ENCODE measurements around the gene LEMD2. TPM values are rescaled to one million over a fixed set of nuclear protein-coding genes. Genes with fewer than 3 reads are reported as not detected.

LEMD2 gene
- total RNA-seq, 1 experiment from 2014 or later, result 34.1 TPM

DNA sequence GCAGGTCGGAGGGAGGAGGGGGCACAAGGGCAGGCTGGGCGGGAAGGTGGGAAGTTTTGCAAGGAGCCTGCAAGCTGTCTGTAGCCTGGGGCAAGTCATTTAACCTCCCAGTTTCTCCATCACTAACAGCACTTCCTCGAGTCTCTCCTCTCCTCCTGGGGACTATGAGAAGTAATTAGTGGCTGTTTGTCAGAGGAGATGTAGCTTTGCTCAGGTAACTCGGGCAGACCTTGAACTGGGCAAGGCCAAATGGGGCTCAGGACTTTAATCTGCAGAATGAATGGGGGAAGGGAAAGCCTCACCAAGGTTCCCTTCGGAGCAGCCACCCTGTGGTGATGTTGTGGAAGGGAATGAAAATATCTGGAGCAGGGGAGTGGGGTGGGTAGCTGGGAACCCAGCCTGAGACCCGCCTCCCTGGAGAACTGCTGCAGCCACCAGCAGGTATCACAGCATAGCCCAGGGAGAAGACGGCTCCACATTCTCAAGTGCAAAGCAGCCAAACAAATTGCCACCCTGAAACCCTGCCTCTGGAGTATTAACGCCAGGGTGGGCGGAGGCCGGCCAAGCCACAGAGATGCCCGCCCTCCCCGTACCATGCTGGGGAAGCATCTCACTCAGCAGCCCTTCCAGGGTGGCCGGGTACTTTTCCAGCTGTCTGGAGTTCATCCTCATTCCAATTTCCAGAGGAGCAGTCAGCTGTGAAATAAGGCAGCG is 6.1 kb upstream of the LEMD2 start:
- peak; percentile 32 for DNase-seq (ENCODE audit: low read depth)

DNA sequence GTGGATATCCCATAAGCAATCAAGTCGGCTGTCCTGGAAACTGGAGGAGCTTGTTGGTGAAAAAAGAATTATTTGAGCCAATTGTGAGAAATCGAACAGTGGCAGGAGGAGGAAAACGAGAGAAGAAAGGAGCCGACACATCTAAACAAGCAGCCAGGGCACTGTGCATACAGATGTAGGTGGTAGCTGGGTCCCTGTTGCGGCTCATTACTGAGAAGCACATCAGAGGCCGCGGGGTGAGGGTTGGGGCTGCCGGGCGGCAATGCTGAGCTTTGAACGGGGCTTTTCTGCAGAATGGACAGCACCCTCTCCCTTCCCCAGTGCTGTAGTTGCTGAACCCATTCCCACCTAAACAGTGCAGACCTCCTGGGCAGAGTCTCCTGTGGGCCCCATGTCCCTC is 4.1 kb upstream of the LEMD2 start:
- DNase-seq (ENCODE audit: low read depth), result no peak

DNA sequence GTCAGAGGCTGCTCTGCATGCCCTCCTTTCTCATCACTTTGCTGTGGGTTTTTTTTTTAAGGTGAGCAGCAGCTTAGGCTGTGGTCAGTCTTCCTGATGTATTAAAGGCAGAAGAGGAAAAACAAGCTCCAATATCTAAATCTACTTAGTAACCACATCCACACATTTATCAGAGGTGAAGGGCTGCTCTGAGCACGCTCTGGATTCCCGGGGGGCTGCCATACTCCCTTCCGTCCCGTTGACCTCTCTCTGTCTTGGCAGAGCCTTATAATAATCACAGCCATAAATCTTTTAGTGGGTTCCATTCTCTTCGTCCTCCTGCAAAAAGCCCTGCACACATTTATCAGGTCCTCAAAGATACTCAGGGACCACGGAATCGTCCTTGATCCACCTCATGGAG is 2.7 kb upstream of the LEMD2 start:
- no peak for DNase-seq (ENCODE audit: low read depth)

DNA sequence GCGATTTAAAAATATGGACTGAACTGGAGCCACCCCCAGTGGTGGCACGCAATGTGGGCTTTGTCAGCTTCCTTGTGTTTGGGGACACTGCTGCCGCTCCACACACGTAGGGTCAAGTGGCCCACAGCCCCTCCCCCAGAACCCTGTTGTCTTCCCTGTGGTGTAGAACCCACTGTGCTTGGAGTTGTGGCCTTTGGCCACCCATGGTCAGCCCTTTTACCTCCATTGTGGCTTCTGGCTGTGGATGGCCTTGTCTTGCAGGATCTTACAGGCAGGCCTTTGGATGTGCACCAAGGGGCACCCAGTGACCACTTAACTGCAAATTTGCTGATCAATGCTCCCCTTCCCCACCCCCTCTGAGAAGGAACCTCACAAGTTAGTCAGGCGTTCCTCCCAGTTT is 2.0 kb upstream of the LEMD2 start:
- no peak for DNase-seq (ENCODE audit: low read depth)

DNA sequence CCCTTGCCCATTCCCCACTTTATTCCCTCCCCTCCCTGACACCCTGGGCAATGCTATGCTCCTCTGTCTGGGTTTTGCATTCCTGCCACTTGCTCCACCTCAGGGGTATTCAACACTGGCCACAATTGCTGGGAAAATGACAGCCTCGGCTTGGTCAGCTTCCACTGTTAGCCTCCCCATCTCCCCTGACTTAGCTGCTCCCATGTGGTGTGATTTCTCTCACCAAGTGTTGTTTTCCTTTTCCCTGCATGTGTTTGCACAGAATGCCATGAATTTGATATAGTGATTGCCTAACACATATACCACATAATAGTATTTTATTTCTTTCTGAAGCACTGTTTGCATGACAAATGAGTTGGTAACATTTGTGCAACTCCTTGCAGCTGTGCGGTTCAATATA is 1.4 kb upstream of the LEMD2 start:
- no peak for DNase-seq (ENCODE audit: low read depth)

DNA sequence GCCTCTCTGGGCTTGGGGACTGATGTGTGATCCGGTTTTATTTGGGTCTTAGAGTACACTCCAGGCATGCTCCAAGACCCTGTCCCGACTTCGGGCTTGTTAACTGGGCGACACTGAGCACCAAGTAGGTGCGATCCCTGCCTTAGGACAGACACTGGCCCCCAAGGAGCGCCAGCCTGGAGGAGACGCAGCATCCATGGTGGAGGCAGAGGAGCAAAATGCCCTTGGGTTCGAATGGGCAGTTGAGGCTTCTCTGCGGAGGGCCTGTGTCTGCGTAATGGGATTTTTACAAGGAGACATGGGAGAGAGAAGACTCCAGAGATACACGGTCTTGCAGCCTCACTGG is 593 bp upstream of the LEMD2 start:
- no peak for DNase-seq (ENCODE audit: low read depth)

DNA sequence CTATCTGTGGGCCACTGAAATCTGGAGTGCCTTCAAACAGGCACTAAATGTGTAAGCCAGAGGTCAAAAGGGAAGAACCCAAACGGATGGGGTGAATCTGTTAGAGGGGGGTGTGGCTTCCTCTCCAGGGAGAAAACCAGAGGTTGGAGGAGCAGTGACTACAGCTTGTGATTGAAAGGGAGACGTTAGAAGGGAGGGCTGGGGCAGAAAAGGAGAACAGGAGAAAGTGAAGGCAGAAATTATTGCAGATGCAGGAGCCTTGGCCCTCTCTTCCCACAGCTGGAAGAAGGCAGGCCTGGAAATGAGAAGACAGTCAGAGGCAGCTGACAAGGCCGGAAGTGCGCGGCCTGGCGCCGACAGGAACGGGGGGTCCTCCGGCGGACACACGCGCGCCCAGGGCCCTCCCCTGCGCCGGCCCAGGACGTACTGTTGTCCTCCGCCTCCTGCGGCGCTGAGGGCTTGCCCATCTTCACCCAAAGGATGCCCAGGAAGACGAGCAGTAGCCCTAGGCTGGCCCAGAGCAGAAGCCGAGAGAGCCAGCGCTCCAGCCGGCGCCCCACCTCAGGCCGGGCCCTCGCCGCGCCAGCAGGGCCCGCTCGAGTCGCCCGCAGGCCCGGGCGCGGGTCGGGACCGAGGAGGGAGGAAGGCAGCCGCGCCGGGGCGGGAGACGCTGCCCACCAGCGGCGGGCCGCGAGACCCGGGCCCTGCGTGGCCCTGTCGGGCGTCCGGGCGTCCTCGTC is 806 bp downstream of the LEMD2 start:
- peak; percentile 86 for DNase-seq (ENCODE audit: low read depth)

DNA sequence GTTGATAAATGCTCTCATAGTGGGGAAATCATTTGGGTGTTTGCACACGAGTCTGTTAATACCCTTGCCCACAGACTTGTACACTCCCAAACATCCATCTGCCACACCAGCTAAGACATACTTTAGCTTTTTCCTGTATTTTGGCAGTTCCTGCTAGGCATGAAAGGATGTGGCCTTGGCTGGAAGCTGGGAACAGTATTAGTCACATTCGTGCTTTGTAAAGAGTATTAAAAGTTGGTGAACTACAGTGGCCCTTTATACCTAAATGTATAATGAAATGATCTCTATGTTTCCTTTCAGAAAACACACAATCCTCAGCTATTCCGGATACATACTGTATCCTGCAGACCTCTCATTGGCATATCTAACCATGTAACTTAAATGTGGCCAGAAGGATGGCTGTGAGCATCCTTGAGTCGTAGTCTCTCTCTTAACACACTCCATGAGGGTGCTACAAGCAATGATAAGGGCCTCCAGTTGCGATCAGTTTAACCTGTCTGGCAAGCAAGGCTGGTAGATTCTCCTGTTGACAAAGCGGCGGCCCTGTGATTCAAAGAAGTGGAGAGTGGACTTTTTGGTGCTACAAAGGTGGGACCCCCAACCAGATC is 1.5 kb downstream of the LEMD2 start:
- peak; percentile 67 for DNase-seq (ENCODE audit: low read depth)

DNA sequence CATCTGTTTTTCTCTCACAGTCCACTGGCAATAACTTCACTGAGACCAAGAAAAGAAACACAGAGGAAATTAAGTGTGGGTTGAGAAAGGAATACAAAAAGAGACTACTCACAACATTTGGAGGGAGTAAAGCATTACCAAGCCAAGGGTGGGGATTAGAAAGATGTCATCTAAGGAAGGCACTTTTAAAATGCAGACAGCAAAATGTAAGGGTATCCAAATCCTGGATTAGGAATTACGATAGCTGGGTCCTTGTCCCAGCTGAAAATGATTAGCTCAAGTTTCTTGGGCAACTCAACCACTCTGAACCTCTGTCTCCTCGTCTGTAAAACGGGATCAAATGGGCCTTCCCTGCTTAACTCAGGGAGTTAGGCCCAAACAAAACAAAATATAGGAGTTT is 2.2 kb downstream of the LEMD2 start:
- DNase-seq (ENCODE audit: low read depth), result no peak

DNA sequence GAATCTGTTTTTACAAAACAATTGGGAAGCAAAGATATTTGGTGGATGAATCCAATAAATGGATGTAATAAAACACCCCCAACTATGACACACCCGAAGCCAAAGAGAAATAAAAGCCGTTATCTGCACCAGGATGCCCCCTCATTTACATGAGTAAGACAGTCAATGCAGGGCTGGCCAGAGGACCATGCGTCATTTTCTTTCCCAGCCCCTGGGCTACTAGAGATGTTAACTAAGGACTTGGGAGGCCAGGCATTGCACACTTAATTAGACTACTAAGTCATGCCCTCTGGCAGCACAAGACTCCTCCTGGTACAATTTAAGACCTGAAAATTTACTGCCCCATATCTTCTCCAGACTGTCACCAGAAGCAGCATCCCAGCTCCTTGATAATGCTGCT is 3.2 kb downstream of the LEMD2 start:
- peak; percentile 94 for DNase-seq (ENCODE audit: low read depth)

DNA sequence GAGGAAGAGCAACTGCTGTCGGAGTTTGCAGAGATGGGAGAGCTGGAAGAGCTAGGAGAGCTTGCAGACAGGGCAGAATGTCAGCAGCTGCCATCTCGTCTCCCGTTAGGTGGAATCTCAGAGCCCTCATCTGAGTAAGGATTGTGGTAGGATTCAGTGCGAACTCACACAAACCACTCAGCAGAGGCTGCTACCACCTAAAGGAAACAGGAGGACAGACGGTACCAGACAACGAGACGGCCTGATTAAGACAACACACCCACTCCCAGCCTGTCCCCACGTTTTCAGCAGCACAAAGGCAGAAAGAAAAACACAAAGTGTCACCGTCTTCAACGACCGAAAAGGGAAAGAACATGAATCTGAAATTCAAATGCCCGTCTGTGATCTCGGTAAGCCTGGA is 4.1 kb downstream of the LEMD2 start:
- DNase-seq (ENCODE audit: low read depth), result no peak

DNA sequence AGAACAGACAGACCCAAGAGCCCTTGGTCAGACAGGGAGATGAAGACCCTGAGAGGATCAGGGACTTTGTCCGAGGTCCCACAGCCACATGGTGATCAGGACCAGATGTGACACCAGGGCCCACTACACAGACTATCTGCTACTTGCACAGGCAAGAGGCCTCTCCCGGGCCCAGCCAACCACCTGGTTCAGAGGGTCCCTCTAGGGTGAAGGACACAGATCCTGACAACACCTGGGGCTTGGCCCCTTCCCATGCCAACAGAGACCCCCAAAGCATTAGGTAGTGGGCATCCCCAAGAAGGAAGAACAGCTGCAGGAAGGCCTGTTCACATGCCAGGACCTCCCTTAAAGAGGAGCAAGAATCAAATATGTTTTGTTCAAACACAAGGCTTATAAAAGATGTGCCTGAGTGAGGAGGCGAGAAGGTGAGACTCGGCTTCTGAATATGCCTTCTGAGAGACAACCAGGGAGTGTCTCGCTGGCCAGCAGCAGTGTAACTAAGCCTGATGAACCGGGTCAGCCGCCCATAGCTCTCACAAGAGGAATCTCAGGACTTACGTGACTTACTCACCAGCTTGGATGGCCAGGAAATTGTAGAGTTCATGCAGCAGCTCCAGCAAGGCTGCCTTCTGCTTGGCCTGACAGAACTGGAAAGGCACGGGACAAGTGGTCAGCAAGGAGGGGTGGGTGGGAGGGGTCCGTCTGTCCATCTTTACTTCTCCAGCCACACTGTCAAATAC is 5.0 kb downstream of the LEMD2 start:
- DNase-seq (ENCODE audit: low read depth), result no peak

DNA sequence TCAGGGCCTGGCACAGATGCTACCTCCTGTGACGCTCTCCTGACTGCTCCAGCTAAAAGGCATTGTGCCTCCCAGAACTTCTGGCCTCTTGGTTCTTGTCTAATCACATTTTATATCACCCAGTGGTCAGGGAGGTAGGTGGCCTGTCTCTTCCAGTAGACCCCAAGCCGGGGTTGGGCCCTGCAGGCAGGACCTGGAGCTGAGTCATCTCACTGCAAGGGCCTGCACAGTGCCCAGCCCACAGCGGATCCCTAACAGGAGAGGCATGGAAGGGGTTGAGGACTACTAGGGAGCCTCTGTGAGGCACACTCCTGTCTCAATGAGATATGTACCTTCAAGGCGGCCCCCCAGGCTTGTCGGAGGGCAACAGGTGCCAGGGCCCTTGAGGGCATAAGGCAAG is 6.4 kb downstream of the LEMD2 start:
- peak; percentile 45 for DNase-seq (ENCODE audit: low read depth)

DNA sequence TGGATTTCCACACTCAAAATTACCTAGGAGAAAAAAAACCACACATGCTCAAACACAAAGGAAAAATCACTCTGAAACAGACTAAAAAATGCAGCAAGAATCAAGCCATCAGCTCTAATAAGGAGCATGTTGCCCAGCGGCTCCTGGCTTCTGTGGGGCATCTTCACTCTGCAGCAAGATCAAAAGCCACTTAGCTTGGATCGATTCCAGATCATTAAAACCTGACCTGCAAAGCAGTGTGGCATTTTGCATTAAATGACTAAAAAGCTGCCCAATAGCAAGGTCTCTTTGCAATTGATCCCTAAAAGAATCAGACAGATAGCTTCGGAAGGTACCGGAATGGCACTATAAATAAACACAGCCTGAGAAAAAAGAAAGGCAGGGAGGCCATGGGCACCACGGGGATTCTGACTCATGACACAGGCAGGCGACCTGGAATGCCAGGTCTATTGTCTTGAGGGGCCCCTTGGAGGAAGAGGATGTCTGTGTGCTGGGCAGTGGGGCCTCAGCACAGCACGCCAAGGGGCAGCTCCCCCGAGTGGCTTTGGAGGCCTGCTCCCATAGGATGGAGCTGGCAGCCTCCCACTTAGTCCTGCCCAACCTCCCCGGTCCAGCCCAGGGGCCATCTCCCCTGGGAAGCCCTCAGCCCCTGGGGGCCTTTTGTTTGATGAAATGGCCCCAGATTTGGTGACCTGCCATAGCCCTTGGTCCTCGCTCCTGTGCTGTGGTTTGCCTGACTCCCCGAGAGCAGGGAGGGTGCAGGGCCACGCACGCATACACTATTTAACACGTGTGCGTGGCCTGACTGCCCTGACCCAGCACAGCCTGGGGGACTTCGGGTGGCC is 7.6 kb downstream of the LEMD2 start:
- peak; percentile 96 for DNase-seq (ENCODE audit: low read depth)

DNA sequence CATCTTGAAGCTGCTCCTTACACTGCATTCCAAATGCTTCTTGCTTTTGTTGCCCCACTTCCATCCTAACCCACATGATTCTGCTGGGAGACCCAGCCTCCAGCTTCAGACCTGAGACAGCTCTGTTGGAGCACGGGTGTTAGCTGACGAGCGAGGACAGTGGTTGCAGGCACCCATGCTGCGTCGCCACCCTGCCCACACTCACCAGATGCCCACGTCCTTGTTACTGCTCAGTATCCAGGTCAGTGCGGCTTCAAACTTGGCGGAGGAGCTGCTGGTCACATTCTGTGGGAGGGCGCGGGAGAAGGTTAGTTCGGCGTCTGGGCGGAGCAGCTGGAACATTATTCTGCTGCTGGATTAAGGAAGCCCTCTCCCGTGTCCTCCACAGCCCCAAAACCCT is 9.0 kb downstream of the LEMD2 start:
- no peak for DNase-seq (ENCODE audit: low read depth)

DNA sequence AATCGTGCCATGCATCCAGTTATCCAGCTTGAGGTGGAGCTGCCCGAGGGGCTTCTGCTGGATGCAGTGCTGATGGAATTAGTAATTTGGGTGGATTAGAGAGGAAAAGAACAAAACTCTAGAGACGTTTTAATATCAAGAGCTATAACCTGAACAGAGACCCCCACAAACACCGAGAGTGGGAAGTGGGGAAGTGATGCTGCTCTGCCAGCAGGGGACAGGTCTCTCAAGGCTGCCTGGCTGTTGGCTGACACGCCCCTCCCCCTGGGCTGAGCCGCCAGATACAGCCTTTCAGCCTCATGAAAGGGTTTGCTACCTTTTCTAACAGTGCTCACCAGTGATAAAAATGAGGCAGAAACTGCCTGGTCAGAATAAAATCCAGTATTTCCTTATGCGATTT is 9.6 kb downstream of the LEMD2 start:
- DNase-seq (ENCODE audit: low read depth), result no peak

DNA sequence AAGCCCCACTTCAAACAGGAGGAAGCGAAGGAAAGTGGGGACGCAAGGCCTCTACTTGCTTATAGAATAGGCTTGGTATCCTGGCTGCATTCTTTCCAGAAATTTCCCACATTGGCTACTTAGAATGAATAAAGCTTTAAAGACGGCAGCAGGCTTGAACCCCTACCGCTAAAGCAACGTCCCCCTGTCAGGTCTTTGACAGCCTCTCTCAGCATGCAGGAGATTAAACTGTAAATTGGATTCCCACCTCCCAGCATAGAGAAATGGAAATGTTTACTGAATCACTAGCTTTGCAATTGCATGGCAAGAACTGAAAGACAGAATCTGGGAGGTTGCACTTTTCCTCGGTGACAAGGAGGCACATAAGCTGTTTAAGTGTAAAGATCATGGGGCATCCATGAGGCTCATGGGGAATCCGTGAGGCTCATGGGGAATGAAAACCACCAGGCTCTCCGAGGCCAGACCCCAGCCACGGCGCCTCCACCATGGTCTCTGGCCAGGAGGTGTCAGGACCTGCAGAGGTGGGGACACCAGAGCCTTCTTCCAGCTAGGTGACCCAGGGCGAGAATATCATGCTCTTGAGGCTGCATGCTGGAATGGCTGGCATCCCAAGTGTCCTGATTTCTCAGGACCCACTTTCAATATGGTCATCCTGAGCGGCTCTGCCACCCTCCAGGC is 10.3 kb downstream of the LEMD2 start:
- no peak for DNase-seq (ENCODE audit: low read depth)

DNA sequence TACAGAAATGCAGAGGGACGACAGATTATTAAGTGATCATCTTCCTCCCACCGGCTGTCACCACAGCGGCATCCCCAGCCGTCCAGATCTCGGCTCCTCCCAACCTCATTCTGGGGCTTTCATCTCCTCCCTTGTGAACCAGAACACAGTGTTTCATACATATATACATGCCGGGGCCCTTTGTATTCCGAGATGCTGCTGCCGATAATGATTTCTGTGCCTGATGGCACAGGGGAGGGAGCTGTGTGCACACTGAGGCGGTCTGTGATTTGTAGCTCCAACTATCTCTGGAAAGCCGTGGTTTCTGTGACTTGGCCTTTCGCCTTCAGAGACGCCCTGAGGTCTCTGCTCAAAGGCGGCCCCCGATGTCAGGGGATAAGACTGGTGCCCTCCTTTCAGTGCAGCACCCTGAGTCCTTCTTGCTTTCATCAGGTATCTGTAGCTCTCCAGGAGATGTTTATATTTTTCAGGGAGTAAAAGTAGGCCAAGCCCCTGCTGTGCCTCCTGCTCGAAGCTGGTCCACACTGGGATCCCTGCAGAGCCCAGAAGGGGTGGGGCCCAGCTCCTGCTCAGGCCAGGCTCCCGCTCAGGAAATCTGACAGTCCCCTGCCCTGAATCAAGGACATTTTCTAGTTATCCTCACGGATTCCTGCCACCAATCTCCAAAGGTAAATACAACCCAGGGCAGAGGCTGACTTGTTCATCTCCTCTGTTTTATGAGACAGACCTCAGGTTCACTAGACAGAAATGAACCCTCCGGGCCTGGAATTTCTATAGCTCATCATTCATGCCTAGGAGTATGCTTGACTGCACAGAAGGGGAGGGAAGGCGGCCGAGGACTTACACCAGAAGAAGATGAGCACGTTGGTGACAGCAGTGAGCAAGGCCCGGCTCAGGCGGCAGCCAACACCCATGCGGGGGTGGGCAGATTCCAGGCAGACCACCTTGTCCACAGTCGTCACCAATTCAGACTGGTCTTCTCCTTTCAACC is 11.2 kb downstream of the LEMD2 start:
- DNase-seq (ENCODE audit: low read depth), result no peak

DNA sequence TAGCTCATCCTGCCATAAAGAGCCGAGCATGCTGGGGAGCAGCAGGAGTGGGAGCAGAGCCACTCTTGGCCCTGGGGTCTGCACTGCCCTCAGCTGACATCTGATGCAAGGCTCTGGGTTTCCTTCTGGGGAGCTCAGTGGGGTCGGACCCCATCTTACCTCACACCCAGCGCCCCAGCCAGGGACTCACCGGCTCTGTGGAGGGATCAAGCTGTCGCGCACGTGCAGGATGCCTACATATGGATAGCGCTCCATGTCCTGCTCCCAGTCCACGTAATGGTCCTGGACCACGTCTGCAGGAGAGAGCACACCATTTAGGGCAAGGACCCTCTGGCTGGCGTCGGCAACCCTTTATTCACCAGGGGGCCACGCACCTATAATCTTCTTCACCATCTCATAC is 12.2 kb downstream of the LEMD2 start:
- no peak for DNase-seq (ENCODE audit: low read depth)

DNA sequence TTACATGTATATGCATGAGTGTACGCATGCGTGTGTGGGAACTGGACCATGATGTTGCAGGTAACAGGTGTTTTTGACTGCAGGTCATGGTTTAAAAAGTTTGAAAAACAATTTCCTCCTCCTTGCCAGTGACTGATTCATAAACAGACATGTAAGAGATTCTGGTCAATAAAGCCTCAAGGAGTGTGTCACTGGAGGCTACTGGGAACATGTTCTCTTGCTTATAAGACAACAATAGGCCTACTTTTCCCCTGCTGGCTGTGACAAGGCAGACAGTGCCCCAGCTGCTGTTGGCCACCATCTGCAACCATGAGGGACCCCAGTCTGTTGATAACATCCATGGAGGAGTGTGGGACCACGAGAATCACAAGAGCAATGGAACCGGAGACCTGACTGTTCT is 12.7 kb downstream of the LEMD2 start:
- no peak for DNase-seq (ENCODE audit: low read depth)

All from RPMI7951 (cell line).